ENCODE data around the gene FAM216B.
"Not testable (repeated sequence)": the region's sequence is repeated elsewhere in the genome, so short reads cannot be mapped to it uniquely, and the experiment has no call there.

FAM216B gene

DNA sequence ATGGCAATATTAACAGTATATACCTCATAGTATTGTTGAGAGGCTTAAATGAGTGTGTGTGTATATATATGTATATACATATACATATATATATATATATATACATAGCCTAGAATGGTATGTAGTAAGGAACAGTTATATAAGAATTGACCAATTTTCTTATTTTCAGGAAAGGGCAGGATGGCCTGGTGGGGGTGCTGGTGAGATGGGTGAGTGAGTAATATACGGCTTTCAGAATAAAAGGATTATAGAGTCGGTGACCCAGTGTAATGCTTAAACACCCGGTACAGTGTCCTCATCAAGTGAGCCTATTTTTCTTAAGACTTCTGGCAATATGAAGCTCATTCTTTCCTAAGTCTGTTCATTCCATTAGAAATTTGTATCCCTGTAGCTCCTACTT, 11.7 kb upstream of the FAM216B start:
- no peaks in the 10 kb centered on the region for H3K27me3 ChIP-seq (ENCODE audit: control insufficient read depth in 3 of 3, insufficient read depth in 3 of 3, low read depth in 1 of 3, low read length in 3 of 3)
- H2BK15ac ChIP-seq (ENCODE audit: low read length), result no peak overlapping the region
- no peak overlapping the region for H2AFZ ChIP-seq (ENCODE audit: low read length)

GRCh38 chr13:42776558-42776957, 4.8 kb upstream of the FAM216B start:
- H4K91ac ChIP-seq (ENCODE audit: low read depth, low read length, poor library complexity); H3K9ac ChIP-seq (ENCODE audit: low read depth, low read length, poor library complexity); H3K79me1 ChIP-seq (ENCODE audit: low read depth, low read length); H3K4ac ChIP-seq (ENCODE audit: low read length); H3K9me3 ChIP-seq (replicated peaks in 1 of 2; ENCODE audit: control insufficient read depth in 2 of 2, insufficient read depth in 1 of 2, low read depth in 1 of 2, low read length in 2 of 2); H3K36me3 ChIP-seq (replicated peaks in 1 of 2; ENCODE audit: control insufficient read depth in 2 of 2, insufficient read depth in 2 of 2, low read length in 2 of 2); H2BK120ac ChIP-seq (ENCODE audit: low read depth, low read length); H3K27me3 ChIP-seq (ENCODE audit: control insufficient read depth in 3 of 3, insufficient read depth in 3 of 3, low read depth in 1 of 3, low read length in 3 of 3); H4K8ac ChIP-seq (ENCODE audit: low read depth, low read length); H2BK15ac ChIP-seq (ENCODE audit: low read length); H3K4me1 ChIP-seq (ENCODE audit: control insufficient read depth in 2 of 2, insufficient read depth in 1 of 2, low read depth in 1 of 2, low read length in 2 of 2); H3K4me3 ChIP-seq (ENCODE audit: low read length in 2 of 2); H3K27ac ChIP-seq (replicated peaks; ENCODE audit: low read length); H3K14ac ChIP-seq (ENCODE audit: low read length); H2BK12ac ChIP-seq (ENCODE audit: low read length); DNase-seq (ENCODE audit: low spot score); H3K4me2 ChIP-seq (ENCODE audit: insufficient read depth, low read length, poor library complexity, severe bottlenecking); H2BK5ac ChIP-seq (ENCODE audit: low read length); H2AK5ac ChIP-seq (ENCODE audit: low read depth, low read length); H3K23ac ChIP-seq (ENCODE audit: low read depth, low read length, poor library complexity); H3K18ac ChIP-seq (ENCODE audit: low read length): not testable (repeated sequence)
- no CpG with 5 or more reads among the region's 6 CpGs for WGBS, 2 donors (ENCODE audit: extremely low coverage in 2 of 2, insufficient read length in 2 of 2, insufficient replicate concordance in 1 of 2)
- peak overlapping the region; percentile 72 for H2AFZ ChIP-seq (ENCODE audit: low read length)

More for the DNA sequence above, 11.7 kb upstream of the FAM216B start:
- H3K4me2 ChIP-seq (ENCODE audit: insufficient read depth, low read length, poor library complexity, severe bottlenecking), result no peak overlapping the region
- no peak overlapping the region for H3K4ac ChIP-seq (ENCODE audit: low read length)
- no peaks in the 10 kb centered on the region for H3K9me3 ChIP-seq (replicated peaks in 1 of 2; ENCODE audit: control insufficient read depth in 2 of 2, insufficient read depth in 1 of 2, low read depth in 1 of 2, low read length in 2 of 2)
- no peaks in the 10 kb centered on the region for H3K4me1 ChIP-seq (ENCODE audit: control insufficient read depth in 2 of 2, insufficient read depth in 1 of 2, low read depth in 1 of 2, low read length in 2 of 2)
- H3K79me1 ChIP-seq (ENCODE audit: low read depth, low read length), result no peaks in the 10 kb centered on the region
- H4K8ac ChIP-seq (ENCODE audit: low read depth, low read length), result no peak overlapping the region
- no peak overlapping the region for H3K27ac ChIP-seq (replicated peaks; ENCODE audit: low read length)
- WGBS, 2 donors (ENCODE audit: extremely low coverage in 2 of 2, insufficient read length in 2 of 2, insufficient replicate concordance in 1 of 2), result no CpG with 5 or more reads among the region's 3 CpGs
- no peak overlapping the region for H2BK120ac ChIP-seq (ENCODE audit: low read depth, low read length)
- H4K91ac ChIP-seq (ENCODE audit: low read depth, low read length, poor library complexity), result no peak overlapping the region
- no peak overlapping the region for H3K18ac ChIP-seq (ENCODE audit: low read length)
- no peaks in the 10 kb centered on the region for H3K36me3 ChIP-seq (replicated peaks in 1 of 2; ENCODE audit: control insufficient read depth in 2 of 2, insufficient read depth in 2 of 2, low read length in 2 of 2)
- H2BK12ac ChIP-seq (ENCODE audit: low read length), result no peak overlapping the region
- no peak overlapping the region for H2AK5ac ChIP-seq (ENCODE audit: low read depth, low read length)
- no peak overlapping the region for H3K4me3 ChIP-seq (ENCODE audit: low read length in 2 of 2)
- no peak overlapping the region for H3K9ac ChIP-seq (ENCODE audit: low read depth, low read length, poor library complexity)
- DNase-seq (ENCODE audit: low spot score), result no peak
- H3K14ac ChIP-seq (ENCODE audit: low read length), result no peak overlapping the region
- no peak overlapping the region for H2BK5ac ChIP-seq (ENCODE audit: low read length)
- no peak overlapping the region for H3K23ac ChIP-seq (ENCODE audit: low read depth, low read length, poor library complexity)

DNA sequence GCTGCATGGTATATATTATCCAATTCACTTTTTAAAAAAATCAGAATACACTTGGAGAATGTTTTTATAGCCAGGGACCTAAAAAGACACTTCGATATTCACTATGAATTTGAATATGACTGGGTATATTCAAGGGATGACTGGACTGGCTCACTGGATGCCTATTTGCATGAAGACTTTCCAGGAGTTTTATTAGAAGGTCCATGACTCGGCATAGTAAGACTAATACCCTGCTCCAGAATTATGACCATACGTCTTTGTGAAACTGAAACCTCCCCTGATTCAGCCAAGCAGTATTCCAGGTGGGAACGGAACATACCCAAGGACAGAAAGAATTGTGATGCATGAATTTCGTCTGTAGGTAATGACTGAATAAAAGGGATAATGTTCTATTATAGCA, 3.9 kb upstream of the FAM216B start:
- WGBS, 2 donors (ENCODE audit: extremely low coverage in 2 of 2, insufficient read length in 2 of 2, insufficient replicate concordance in 1 of 2), result no CpG with 5 or more reads among the region's 5 CpGs
- no peaks in the 10 kb centered on the region for H3K36me3 ChIP-seq (replicated peaks in 1 of 2; ENCODE audit: control insufficient read depth in 2 of 2, insufficient read depth in 2 of 2, low read length in 2 of 2)
- no peak overlapping the region for H2BK120ac ChIP-seq (ENCODE audit: low read depth, low read length)
- H3K4me2 ChIP-seq (ENCODE audit: insufficient read depth, low read length, poor library complexity, severe bottlenecking), result no peak overlapping the region
- no peak overlapping the region for H3K23ac ChIP-seq (ENCODE audit: low read depth, low read length, poor library complexity)
- H3K9ac ChIP-seq (ENCODE audit: low read depth, low read length, poor library complexity), result no peak overlapping the region
- no peak overlapping the region for H3K14ac ChIP-seq (ENCODE audit: low read length)
- no peaks in the 10 kb centered on the region for H3K27me3 ChIP-seq (ENCODE audit: control insufficient read depth in 3 of 3, insufficient read depth in 3 of 3, low read depth in 1 of 3, low read length in 3 of 3)
- no peak overlapping the region for H2AFZ ChIP-seq (ENCODE audit: low read length)
- no peak overlapping the region for H3K18ac ChIP-seq (ENCODE audit: low read length)
- no peak overlapping the region for H4K91ac ChIP-seq (ENCODE audit: low read depth, low read length, poor library complexity)
- no peak overlapping the region for H3K27ac ChIP-seq (replicated peaks; ENCODE audit: low read length)
- no peak overlapping the region for H2BK5ac ChIP-seq (ENCODE audit: low read length)
- H2BK15ac ChIP-seq (ENCODE audit: low read length), result no peak overlapping the region
- H2AK5ac ChIP-seq (ENCODE audit: low read depth, low read length), result no peak overlapping the region
- H3K4me3 ChIP-seq (ENCODE audit: low read length in 2 of 2), result no peak overlapping the region
- no peaks in the 10 kb centered on the region for H3K4me1 ChIP-seq (ENCODE audit: control insufficient read depth in 2 of 2, insufficient read depth in 1 of 2, low read depth in 1 of 2, low read length in 2 of 2)
- no peaks in the 10 kb centered on the region for H3K79me1 ChIP-seq (ENCODE audit: low read depth, low read length)
- H2BK12ac ChIP-seq (ENCODE audit: low read length), result no peak overlapping the region
- no peak overlapping the region for H3K4ac ChIP-seq (ENCODE audit: low read length)
- DNase-seq (ENCODE audit: low spot score), result no peak
- H3K9me3 ChIP-seq (replicated peaks in 1 of 2; ENCODE audit: control insufficient read depth in 2 of 2, insufficient read depth in 1 of 2, low read depth in 1 of 2, low read length in 2 of 2), result no peaks in the 10 kb centered on the region
- H4K8ac ChIP-seq (ENCODE audit: low read depth, low read length), result no peak overlapping the region

- H3K9me3 ChIP-seq (replicated peaks in 1 of 2; ENCODE audit: control insufficient read depth in 2 of 2, insufficient read depth in 1 of 2, low read depth in 1 of 2, low read length in 2 of 2), result no peaks in the 10 kb centered on the region
- DNase-seq (ENCODE audit: low spot score), result no peak
- WGBS, 2 donors (ENCODE audit: extremely low coverage in 2 of 2, insufficient read length in 2 of 2, insufficient replicate concordance in 1 of 2), result no CpG with 5 or more reads among the region's 1 CpG
- no peak overlapping the region for H2BK120ac ChIP-seq (ENCODE audit: low read depth, low read length)
- H2AFZ ChIP-seq (ENCODE audit: low read length), result no peak overlapping the region
- no peak overlapping the region for H4K91ac ChIP-seq (ENCODE audit: low read depth, low read length, poor library complexity)
- no peak overlapping the region for H2BK5ac ChIP-seq (ENCODE audit: low read length)
- no peak overlapping the region for H3K9ac ChIP-seq (ENCODE audit: low read depth, low read length, poor library complexity)
- H2BK12ac ChIP-seq (ENCODE audit: low read length), result no peak overlapping the region
- H3K4me1 ChIP-seq (ENCODE audit: control insufficient read depth in 2 of 2, insufficient read depth in 1 of 2, low read depth in 1 of 2, low read length in 2 of 2), result no peaks in the 10 kb centered on the region
- no peaks in the 10 kb centered on the region for H3K79me1 ChIP-seq (ENCODE audit: low read depth, low read length)
- H3K4me2 ChIP-seq (ENCODE audit: insufficient read depth, low read length, poor library complexity, severe bottlenecking), result no peak overlapping the region
- no peak overlapping the region for H3K23ac ChIP-seq (ENCODE audit: low read depth, low read length, poor library complexity)
- no peak overlapping the region for H3K27ac ChIP-seq (replicated peaks; ENCODE audit: low read length)
- H3K14ac ChIP-seq (ENCODE audit: low read length), result no peak overlapping the region
- H3K36me3 ChIP-seq (replicated peaks in 1 of 2; ENCODE audit: control insufficient read depth in 2 of 2, insufficient read depth in 2 of 2, low read length in 2 of 2), result no peaks in the 10 kb centered on the region
- H3K27me3 ChIP-seq (ENCODE audit: control insufficient read depth in 3 of 3, insufficient read depth in 3 of 3, low read depth in 1 of 3, low read length in 3 of 3), result no peaks in the 10 kb centered on the region
- no peak overlapping the region for H2BK15ac ChIP-seq (ENCODE audit: low read length)
- H3K18ac ChIP-seq (ENCODE audit: low read length), result no peak overlapping the region
- H2AK5ac ChIP-seq (ENCODE audit: low read depth, low read length), result no peak overlapping the region
- H4K8ac ChIP-seq (ENCODE audit: low read depth, low read length), result no peak overlapping the region
- no peak overlapping the region for H3K4me3 ChIP-seq (ENCODE audit: low read length in 2 of 2)
- H3K4ac ChIP-seq (ENCODE audit: low read length), result no peak overlapping the region
Observed at GRCh38 chr13:42780044-42780443, 1.3 kb upstream of the FAM216B start.

Measured in neuronal stem cell (in vitro differentiated cells).